Panc1 (cell line): Measurements from ENCODE around the gene UNKL. TPM values are rescaled to one million over a fixed set of nuclear protein-coding genes. Genes with fewer than 3 reads are reported as not detected.

Experiments
- ATAC-seq: fragments of 200-7000 bp; cut with Tn5 transposase; 2 replicates; pipeline ENCODE4 v1.9.1; 2020; ENCODE audit warnings: mild to moderate bottlenecking, moderate library complexity
- BruUV-seq: library from RNA; stranded (reverse); fragments of 400-500 nt; replicated peaks from 2 replicates; lab custom pipeline; 2021; lab: Mats Ljungman, UMichigan
- CTCF ChIA-PET: fragments of 300-600 bp; sonication (Branson Sonifier 250); formaldehyde crosslinking; loops from one replicate; lab custom pipeline; 2022; ENCODE audit warnings: antibody characterized with exemption; lab: Charles Lee
- POLR2A ChIA-PET: fragments of 300-600 bp; sonication (Branson Sonifier 250); formaldehyde crosslinking; loops from one replicate; lab custom pipeline; 2022; ENCODE audit warnings: antibody characterized with exemption; lab: Charles Lee
- DNase-seq: peaks from one replicate; pipeline ENCODE4 v3.0.0-alpha.2; 2010; ENCODE audit warnings: low read depth, low spot score
- H3K27ac ChIP-seq: 2 replicates; pipeline ENCODE4 v1.5.1; 2011; ENCODE audit warnings: mild to moderate bottlenecking, low read length, inconsistent platforms
- H3K27me3 ChIP-seq: fragments of 200-500 bp; sonication (Bioruptor generic); 2 replicates; pipeline ENCODE4 v1.6.0; 2014; ENCODE audit warnings: low read length, inconsistent platforms; ENCODE audit not compliant: control insufficient read depth, insufficient read depth
- H3K36me3 ChIP-seq: fragments of 200-500 bp; sonication (Bioruptor generic); 2 replicates; pipeline ENCODE4 v1.5.1; 2014; ENCODE audit warnings: inconsistent platforms, mild to moderate bottlenecking, low read length, moderate library complexity; ENCODE audit not compliant: control insufficient read depth, insufficient read depth
- H3K4me1 ChIP-seq: 2 replicates; pipeline ENCODE4 v1.5.1; 2011; ENCODE audit warnings: inconsistent platforms, mild to moderate bottlenecking, low read length, moderate library complexity; ENCODE audit not compliant: control insufficient read depth, insufficient read depth
- H3K4me3 ChIP-seq, 2 experiments: 2 replicates each; pipeline ENCODE4 v1.5.1; 2011 to 2012; ENCODE audit warnings: low read depth in 2 of 2, low read length in 2 of 2, mild to moderate bottlenecking in 2 of 2, inconsistent platforms in 1 of 2, moderate library complexity in 1 of 2
- H3K9me3 ChIP-seq: fragments of 200-500 bp; sonication (Bioruptor generic); 2 replicates; pipeline ENCODE4 v1.5.1; 2014; ENCODE audit warnings: low read depth, mild to moderate bottlenecking, inconsistent platforms, low read length, moderate library complexity; ENCODE audit not compliant: control insufficient read depth, insufficient read depth
- CTCF ChIP-seq: fragments of 450-650 bp; IDR thresholded peaks from 2 replicates; pipeline ENCODE4 v1.5.1; 2017; ENCODE audit warnings: mild to moderate bottlenecking
- POLR2AphosphoS5 ChIP-seq: IDR thresholded peaks from 2 replicates; pipeline ENCODE4 v1.6.1; 2012; ENCODE audit warnings: mild to moderate bottlenecking, low read depth, low read length, moderate library complexity
- REST ChIP-seq, 2 experiments: IDR thresholded peaks; 2 replicates each; pipeline ENCODE4 v1.6.1; 2011 to 2012; ENCODE audit warnings: low read depth in 2 of 2, control low read depth in 1 of 2, low read length in 1 of 2, mild to moderate bottlenecking in 1 of 2, moderate library complexity in 1 of 2; ENCODE audit not compliant: insufficient read depth in 1 of 2
- SIN3A ChIP-seq: IDR thresholded peaks from 2 replicates; pipeline ENCODE4 v1.6.1; 2012; ENCODE audit warnings: low read depth, mild to moderate bottlenecking, low read length, moderate library complexity, borderline replicate concordance; ENCODE audit not compliant: insufficient read depth
- TCF7L2 ChIP-seq: IDR thresholded peaks from 2 replicates; pipeline ENCODE4 v1.6.1; 2011; ENCODE audit warnings: mild to moderate bottlenecking, low read depth, low read length, inconsistent platforms
- in situ Hi-C: cut with HindIII; loops from 2 replicates; pipeline ENCODE4 v1.10.0; 2016; ENCODE audit warnings: low sequenced_read_pairs, low pct_unique_long_range_greater_than_20kb
- intact Hi-C: fragments of 100-400 bp; cut with micrococcal nuclease; formaldehyde crosslinking; loops from one replicate; pipeline ENCODE4 v1.10.0; 2022; ENCODE audit not compliant: unreplicated experiment
- total RNA-seq: library from RNA; stranded (reverse); gene quantifications from one replicate; pipeline ENCODE4 v1.2.1, GENCODE V29; 2021; ENCODE audit not compliant: unreplicated experiment

UNKL gene
- total RNA-seq, 1 experiment from 2014 or later = 26.6 TPM

GRCh38 chr16:1392826-1393225 lies 21.7 kb downstream of the UNKL start:
- TF ChIP-seq SIN3A (no peak), REST (IDR thresholded peaks at IDR 0.05; ENCODE audit: insufficient read depth in 1 of 2, low read depth in 2 of 2, low read length in 1 of 2) (no peak), POLR2AphosphoS5 (no peak), CTCF (no peak), TCF7L2 (no peak)
- CTCF ChIA-PET = interaction anchor here (0.5 kb wide), 1 partner anchor 50 kb away, joined by 3 read pairs; no protein-coding TSS in a partner anchor

GRCh38 chr16:1390239-1390779 lies 24.2 kb downstream of the UNKL start:
- H3K27me3 ChIP-seq = no peaks in the 10 kb centered on the region
- TF ChIP-seq TCF7L2 (no peak), REST (IDR thresholded peaks at IDR 0.05; ENCODE audit: insufficient read depth in 1 of 2, low read depth in 2 of 2, low read length in 1 of 2) (no peak), POLR2AphosphoS5 (no peak), CTCF (no peak), SIN3A (no peak)
- no peak overlapping the region for H3K27ac ChIP-seq
- no peaks in the 10 kb centered on the region for H3K36me3 ChIP-seq
- intact Hi-C loops = no loop called here
- ChIA-PET POLR2A (no interaction called here), CTCF (interaction anchor here (1.0 kb wide), 1 partner anchor 26 kb away, joined by 3 read pairs; no protein-coding TSS in a partner anchor)
- H3K4me1 ChIP-seq = no peaks in the 10 kb centered on the region
- DNase-seq (no peak), ATAC-seq (no peak)
- H3K9me3 ChIP-seq = no peaks in the 10 kb centered on the region
- in situ Hi-C loops = no loop called here
- no peak overlapping the region for H3K4me3 ChIP-seq
- BruUV-seq = no TSS peak

More at GRCh38 chr16:1392826-1393225, 21.7 kb downstream of the UNKL start:
- in situ Hi-C loops (no loop called here), intact Hi-C loops (no loop called here)
- no peaks in the 10 kb centered on the region for H3K36me3 ChIP-seq
- POLR2A ChIA-PET = no interaction called here
- ATAC-seq (no peak), DNase-seq (no peak)
- H3K4me1 ChIP-seq = no peaks in the 10 kb centered on the region
- no peak overlapping the region for H3K27ac ChIP-seq
- H3K4me3 ChIP-seq = no peak overlapping the region
- H3K27me3 ChIP-seq = no peaks in the 10 kb centered on the region
- no TSS peak for BruUV-seq
- no peaks in the 10 kb centered on the region for H3K9me3 ChIP-seq
